K562 (cell line): Measurements from ENCODE around the gene USP32. TPM values are rescaled to one million over a fixed set of nuclear protein-coding genes. Genes with fewer than 3 reads are reported as not detected.

ENCODE experiments used
- ELF1 ChIP-seq: fragments of 200-800 bp; sonication (Bioruptor generic); IDR thresholded peaks from 2 replicates; pipeline ENCODE4 v1.6.1; 2016; ENCODE audit warnings: missing genetic modification characterization, missing compliant biosample characterization
- FOXJ2 ChIP-seq: fragments of 200-800 bp; sonication (Bioruptor generic); IDR thresholded peaks from 2 replicates; pipeline ENCODE4 v1.6.1; 2016; ENCODE audit warnings: missing genetic modification characterization, missing compliant biosample characterization
- JUNB ChIP-seq: fragments of 450-650 bp; formaldehyde crosslinking; conservative IDR thresholded peaks from 2 replicates; pipeline ENCODE4 v1.4.0; 2020; ENCODE audit warnings: mild to moderate bottlenecking
- KDM5B ChIP-seq: fragments of 200-600 bp; sonication (generic); IDR thresholded peaks from 2 replicates; pipeline ENCODE4 v1.6.1; 2012; ENCODE audit warnings: low read depth, mild to moderate bottlenecking, moderate library complexity, low read length, control low read depth, inconsistent platforms; ENCODE audit not compliant: insufficient replicate concordance
- OTX1 ChIP-seq: fragments of 450-650 bp; formaldehyde crosslinking; IDR thresholded peaks from 2 replicates; pipeline ENCODE4 v1.4.0; 2022; ENCODE audit warnings: mild to moderate bottlenecking
- POLR3A ChIP-seq: IDR thresholded peaks from 2 replicates; pipeline ENCODE4 v1.6.1; 2011; ENCODE audit warnings: borderline replicate concordance, mild to moderate bottlenecking, moderate library complexity; ENCODE audit not compliant: insufficient read length, insufficient read depth; ENCODE audit errors: extremely low read depth
- PURB ChIP-seq: sonication (generic); formaldehyde crosslinking; IDR thresholded peaks from 2 replicates; pipeline ENCODE4 v1.9.0; 2021; ENCODE audit warnings: low read depth, mild to moderate bottlenecking, missing genetic modification reagents
- RAD21 ChIP-seq, 2 experiments: fragments of 250-450 bp in 1 of 2; fragments of 450-650 bp in 1 of 2; sonication (Bioruptor Pico) in 1 of 2; formaldehyde crosslinking in 1 of 2; IDR thresholded peaks in 1 of 2; conservative IDR thresholded peaks in 1 of 2; 2 replicates each; pipeline versions ENCODE4 v1.4.0 to v1.8.0; 2020 to 2022; ENCODE audit warnings: mild to moderate bottlenecking in 2 of 2, moderate library complexity in 1 of 2
- RBM15 ChIP-seq: fragments of 200-400 bp; formaldehyde crosslinking; IDR thresholded peaks from 2 replicates; pipeline ENCODE4 v1.6.1; 2018; ENCODE audit warnings: mild to moderate bottlenecking, low read length, moderate library complexity; ENCODE audit not compliant: insufficient read depth
- ZKSCAN8 ChIP-seq: fragments of 200-800 bp; sonication (Bioruptor generic); IDR thresholded peaks from 2 replicates; pipeline ENCODE4 v1.6.1; 2016; ENCODE audit warnings: missing genetic modification characterization, missing compliant biosample characterization
- polyA plus RNA-seq, 8 experiments: library from polyadenylated mRNA; depleted of rRNA in 4 of 8; stranded (reverse) in 5 of 8; unstranded in 3 of 8; fragments of >200 nt; fragmentation: Nextera tagmentation in 2 of 8; fragmentation: Illumina TruSeq in 1 of 8; extraction: Ambion mirVana in 2 of 8; extraction: Trizol in 1 of 8; gene quantifications; 2 replicates each; pipeline versions ENCODE4 v1.2.1 to v1.2.3, GENCODE V29; 2011 to 2014; ENCODE audit warnings: inconsistent platforms in 1 of 8, missing spikeins in 1 of 8
- total RNA-seq, 7 experiments: library from RNA; depleted of rRNA in 6 of 7; stranded (reverse); fragments of >200 nt in 6 of 7; fragmentation: Illumina TruSeq in 2 of 7; extraction: Trizol in 2 of 7; gene quantifications; 2 replicates each; pipeline versions ENCODE4 v1.2.1 to v1.2.3, GENCODE V29; 2011 to 2021; ENCODE audit warnings: low replicate concordance in 1 of 7
- TF ChIP-seq, protein P1 (sequence below), 2 experiments: fragments of 450-650 bp in 1 of 2; sonication (generic) in 1 of 2; formaldehyde crosslinking in 1 of 2; IDR thresholded peaks; 2 replicates each; pipeline versions ENCODE4 v1.7.1 to v1.9.0; 2016 to 2022; ENCODE audit warnings: inconsistent platforms in 1 of 2, mild to moderate bottlenecking in 1 of 2, missing genetic modification reagents in 1 of 2
- TF ChIP-seq, protein P2 (sequence below): fragments of 250-450 bp; sonication (Bioruptor Pico); IDR thresholded peaks from 2 replicates; pipeline ENCODE4 v1.8.0; 2022; ENCODE audit warnings: inconsistent platforms, mild to moderate bottlenecking, moderate library complexity, borderline replicate concordance
- TF ChIP-seq, protein P3 (sequence below): fragments of 250-450 bp; sonication (Bioruptor Pico); IDR thresholded peaks from 2 replicates; pipeline ENCODE4 v1.8.0; 2021; ENCODE audit warnings: moderate library complexity, mild to moderate bottlenecking, inconsistent platforms

Gene USP32
- total and polyA plus RNA-seq, 9 of the 15 experiments (the other 6 are each of a cell fraction or from before 2014, with no cell fraction given), result 18.0 to 69.3 (median 47.1) TPM

GRCh38 chr17:60391471-60392041 is 377 bp downstream of the USP32 start (continued):
- TF ChIP-seq, protein P1, sequence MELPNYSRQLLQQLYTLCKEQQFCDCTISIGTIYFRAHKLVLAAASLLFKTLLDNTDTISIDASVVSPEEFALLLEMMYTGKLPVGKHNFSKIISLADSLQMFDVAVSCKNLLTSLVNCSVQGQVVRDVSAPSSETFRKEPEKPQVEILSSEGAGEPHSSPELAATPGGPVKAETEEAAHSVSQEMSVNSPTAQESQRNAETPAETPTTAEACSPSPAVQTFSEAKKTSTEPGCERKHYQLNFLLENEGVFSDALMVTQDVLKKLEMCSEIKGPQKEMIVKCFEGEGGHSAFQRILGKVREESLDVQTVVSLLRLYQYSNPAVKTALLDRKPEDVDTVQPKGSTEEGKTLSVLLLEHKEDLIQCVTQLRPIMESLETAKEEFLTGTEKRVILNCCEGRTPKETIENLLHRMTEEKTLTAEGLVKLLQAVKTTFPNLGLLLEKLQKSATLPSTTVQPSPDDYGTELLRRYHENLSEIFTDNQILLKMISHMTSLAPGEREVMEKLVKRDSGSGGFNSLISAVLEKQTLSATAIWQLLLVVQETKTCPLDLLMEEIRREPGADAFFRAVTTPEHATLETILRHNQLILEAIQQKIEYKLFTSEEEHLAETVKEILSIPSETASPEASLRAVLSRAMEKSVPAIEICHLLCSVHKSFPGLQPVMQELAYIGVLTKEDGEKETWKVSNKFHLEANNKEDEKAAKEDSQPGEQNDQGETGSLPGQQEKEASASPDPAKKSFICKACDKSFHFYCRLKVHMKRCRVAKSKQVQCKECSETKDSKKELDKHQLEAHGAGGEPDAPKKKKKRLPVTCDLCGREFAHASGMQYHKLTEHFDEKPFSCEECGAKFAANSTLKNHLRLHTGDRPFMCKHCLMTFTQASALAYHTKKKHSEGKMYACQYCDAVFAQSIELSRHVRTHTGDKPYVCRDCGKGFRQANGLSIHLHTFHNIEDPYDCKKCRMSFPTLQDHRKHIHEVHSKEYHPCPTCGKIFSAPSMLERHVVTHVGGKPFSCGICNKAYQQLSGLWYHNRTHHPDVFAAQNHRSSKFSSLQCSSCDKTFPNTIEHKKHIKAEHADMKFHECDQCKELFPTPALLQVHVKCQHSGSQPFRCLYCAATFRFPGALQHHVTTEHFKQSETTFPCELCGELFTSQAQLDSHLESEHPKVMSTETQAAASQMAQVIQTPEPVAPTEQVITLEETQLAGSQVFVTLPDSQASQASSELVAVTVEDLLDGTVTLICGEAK (IDR thresholded peaks at IDR 0.05), result 0 out of 2 replicates have a peak, but pooled peaks have one; percentile 20
- TF ChIP-seq, protein P1 (CRISPR knock-in tag; IDR thresholded peaks at IDR 0.05), result no peak
- TF ChIP-seq PURB (no peak), POLR3A (no peak), RBM15 (no peak), JUNB (CRISPR knock-in tag) (no peak), OTX1 (0 out of 2 replicates have a peak, but pooled peaks have one; percentile 29), FOXJ2 (tag) (no peak), ELF1 (no peak), KDM5B (peak; percentile 48), ZKSCAN8 (CRISPR knock-in tag) (no peak), RAD21 (CRISPR knock-in tag; conservative IDR thresholded peaks at IDR 0.05 in 1 of 2, IDR thresholded peaks at IDR 0.05 in 1 of 2) (no peak)
- TF ChIP-seq, protein P2, sequence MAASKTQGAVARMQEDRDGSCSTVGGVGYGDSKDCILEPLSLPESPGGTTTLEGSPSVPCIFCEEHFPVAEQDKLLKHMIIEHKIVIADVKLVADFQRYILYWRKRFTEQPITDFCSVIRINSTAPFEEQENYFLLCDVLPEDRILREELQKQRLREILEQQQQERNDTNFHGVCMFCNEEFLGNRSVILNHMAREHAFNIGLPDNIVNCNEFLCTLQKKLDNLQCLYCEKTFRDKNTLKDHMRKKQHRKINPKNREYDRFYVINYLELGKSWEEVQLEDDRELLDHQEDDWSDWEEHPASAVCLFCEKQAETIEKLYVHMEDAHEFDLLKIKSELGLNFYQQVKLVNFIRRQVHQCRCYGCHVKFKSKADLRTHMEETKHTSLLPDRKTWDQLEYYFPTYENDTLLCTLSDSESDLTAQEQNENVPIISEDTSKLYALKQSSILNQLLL (CRISPR knock-in tag), result no peak
- TF ChIP-seq, protein P3, sequence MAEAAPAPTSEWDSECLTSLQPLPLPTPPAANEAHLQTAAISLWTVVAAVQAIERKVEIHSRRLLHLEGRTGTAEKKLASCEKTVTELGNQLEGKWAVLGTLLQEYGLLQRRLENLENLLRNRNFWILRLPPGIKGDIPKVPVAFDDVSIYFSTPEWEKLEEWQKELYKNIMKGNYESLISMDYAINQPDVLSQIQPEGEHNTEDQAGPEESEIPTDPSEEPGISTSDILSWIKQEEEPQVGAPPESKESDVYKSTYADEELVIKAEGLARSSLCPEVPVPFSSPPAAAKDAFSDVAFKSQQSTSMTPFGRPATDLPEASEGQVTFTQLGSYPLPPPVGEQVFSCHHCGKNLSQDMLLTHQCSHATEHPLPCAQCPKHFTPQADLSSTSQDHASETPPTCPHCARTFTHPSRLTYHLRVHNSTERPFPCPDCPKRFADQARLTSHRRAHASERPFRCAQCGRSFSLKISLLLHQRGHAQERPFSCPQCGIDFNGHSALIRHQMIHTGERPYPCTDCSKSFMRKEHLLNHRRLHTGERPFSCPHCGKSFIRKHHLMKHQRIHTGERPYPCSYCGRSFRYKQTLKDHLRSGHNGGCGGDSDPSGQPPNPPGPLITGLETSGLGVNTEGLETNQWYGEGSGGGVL (CRISPR knock-in tag), result no peak
